IMR-90 (cell line): Measurements from ENCODE around the gene BAZ2A. TPM values are rescaled to one million over a fixed set of nuclear protein-coding genes. Genes with fewer than 3 reads are reported as not detected.

Source experiments
- ATAC-seq: fragments of 200-7000 bp; cut with Tn5 transposase; 2 replicates; pipeline ENCODE4 v1.9.1; 2020; ENCODE audit warnings: low read depth, mild to moderate bottlenecking, moderate library complexity
- BruUV-seq: library from RNA; stranded (reverse); fragments of 400-500 nt; replicated peaks from 2 replicates; lab custom pipeline; 2021; lab: Mats Ljungman, UMichigan
- CTCF ChIA-PET: fragments of 300-600 bp; formaldehyde crosslinking; extraction: SDS; loops from one replicate; lab custom pipeline; 2021; ENCODE audit warnings: antibody characterized with exemption; lab: Yijun Ruan, JAX
- POLR2A ChIA-PET: fragments of 300-600 bp; sonication (Branson Sonifier 250); formaldehyde crosslinking; loops from one replicate; lab custom pipeline; 2022; ENCODE audit warnings: antibody characterized with exemption; ENCODE audit not compliant: unreplicated experiment; lab: Charles Lee
- DNase-seq: peaks from one replicate; pipeline ENCODE4 v3.0.0; 2013
- H2AFZ ChIP-seq: replicated peaks from 2 replicates; pipeline ENCODE3; 2013; ENCODE audit warnings: low read length, mild to moderate bottlenecking; ENCODE audit not compliant: poor library complexity
- H2AK5ac ChIP-seq: 2 replicates; pipeline ENCODE4 v1.6.1; 2013; ENCODE audit warnings: low read depth, low read length, inconsistent platforms
- H2AK9ac ChIP-seq: replicated peaks from 2 replicates; pipeline ENCODE3; 2013; ENCODE audit warnings: mild to moderate bottlenecking, low read depth, low read length, moderate library complexity; ENCODE audit not compliant: poor library complexity
- H2BK120ac ChIP-seq: 2 replicates; pipeline ENCODE4 v1.6.1; 2013; ENCODE audit warnings: low read depth, low read length, inconsistent platforms
- H2BK15ac ChIP-seq: 3 replicates; pipeline ENCODE4 v1.6.1; 2013; ENCODE audit warnings: low read depth, low read length, inconsistent platforms
- H2BK20ac ChIP-seq: 2 replicates; pipeline ENCODE4 v1.6.1; 2013; ENCODE audit warnings: low read depth, mild to moderate bottlenecking, inconsistent platforms, low read length, moderate library complexity
- H2BK5ac ChIP-seq: 2 replicates; pipeline ENCODE4 v1.6.1; 2013; ENCODE audit warnings: mild to moderate bottlenecking, low read depth, low read length, inconsistent platforms; ENCODE audit not compliant: poor library complexity, severe bottlenecking
- H3K14ac ChIP-seq: replicated peaks from 2 replicates; pipeline ENCODE4 v1.6.1; 2013; ENCODE audit warnings: low read depth, low read length, inconsistent platforms
- H3K18ac ChIP-seq: 2 replicates; pipeline ENCODE4 v1.6.1; 2013; ENCODE audit warnings: low read depth, low read length, control low read depth
- H3K23ac ChIP-seq: 2 replicates; pipeline ENCODE4 v1.6.1; 2013; ENCODE audit warnings: low read depth, low read length, inconsistent platforms
- H3K27ac ChIP-seq: 2 replicates; pipeline ENCODE4 v1.5.1; 2013; ENCODE audit warnings: mild to moderate bottlenecking, control low read depth, low read length; ENCODE audit not compliant: insufficient read depth
- H3K27me3 ChIP-seq: 2 replicates; pipeline ENCODE4 v1.6.1; 2013; ENCODE audit warnings: low read length; ENCODE audit not compliant: control insufficient read depth, insufficient read depth
- H3K36me3 ChIP-seq: 2 replicates; pipeline ENCODE4 v1.6.1; 2013; ENCODE audit warnings: low read length, mixed read lengths; ENCODE audit not compliant: control insufficient read depth, insufficient read depth
- H3K4ac ChIP-seq: 2 replicates; pipeline ENCODE4 v1.6.1; 2013; ENCODE audit warnings: low read depth, low read length, inconsistent platforms
- H3K4me1 ChIP-seq: 2 replicates; pipeline ENCODE4 v1.6.1; 2013; ENCODE audit warnings: low read length, mixed read lengths; ENCODE audit not compliant: control insufficient read depth, insufficient read depth
- H3K4me2 ChIP-seq: 2 replicates; pipeline ENCODE4 v1.6.1; 2013; ENCODE audit warnings: low read depth, mild to moderate bottlenecking, control low read depth, low read length, moderate library complexity
- H3K4me3 ChIP-seq: 2 replicates; pipeline ENCODE4 v1.5.1; 2013; ENCODE audit warnings: low read depth, mild to moderate bottlenecking, control low read depth, low read length, moderate library complexity; ENCODE audit not compliant: insufficient read depth
- H3K56ac ChIP-seq: 2 replicates; pipeline ENCODE4 v1.6.1; 2013; ENCODE audit warnings: low read length, inconsistent platforms; ENCODE audit not compliant: insufficient read depth; ENCODE audit errors: extremely low read depth
- H3K79me1 ChIP-seq, 2 experiments: 2 replicates each; pipeline ENCODE4 v1.6.1; 2013; ENCODE audit warnings: low read length in 2 of 2, inconsistent platforms in 1 of 2, low read depth in 1 of 2
- H3K9ac ChIP-seq: 2 replicates; pipeline ENCODE4 v1.6.1; 2013; ENCODE audit warnings: low read depth, low read length, control low read depth
- H3K9me1 ChIP-seq: 2 replicates; pipeline ENCODE4 v1.6.1; 2013; ENCODE audit warnings: low read length, inconsistent platforms; ENCODE audit not compliant: insufficient read depth
- H3K9me3 ChIP-seq: 2 replicates; pipeline ENCODE4 v1.6.1; 2013; ENCODE audit warnings: low read length; ENCODE audit not compliant: control insufficient read depth, insufficient read depth
- H4K20me1 ChIP-seq: 2 replicates; pipeline ENCODE4 v1.6.1; 2013; ENCODE audit warnings: low read length, inconsistent platforms; ENCODE audit not compliant: insufficient read depth
- H4K5ac ChIP-seq: 2 replicates; pipeline ENCODE4 v1.6.1; 2013; ENCODE audit warnings: mild to moderate bottlenecking, low read depth, low read length, control low read depth
- H4K8ac ChIP-seq, 2 experiments: 2 replicates each; pipeline ENCODE4 v1.6.1; 2013; ENCODE audit warnings: low read depth in 2 of 2, low read length in 2 of 2, control low read depth in 1 of 2, inconsistent platforms in 1 of 2
- H4K91ac ChIP-seq: 2 replicates; pipeline ENCODE4 v1.6.1; 2013; ENCODE audit warnings: low read depth, low read length, inconsistent platforms; ENCODE audit not compliant: insufficient read depth
- RCOR1 ChIP-seq: IDR thresholded peaks from 2 replicates; pipeline ENCODE4 v1.6.1; 2012; ENCODE audit warnings: mild to moderate bottlenecking, low read length, improper control_type of control experiment; ENCODE audit not compliant: insufficient replicate concordance
- WGBS, 2 experiments: methylation state at CpG; one replicate each; pipeline versions ENCODE4 v1.1.5 to v1.1.7; 2013; ENCODE audit warnings: missing lambda C conversion rate in 2 of 2; ENCODE audit not compliant: insufficient read length in 1 of 2; ENCODE audit errors: extremely low coverage in 2 of 2; 5-methylcytosine and 5-hydroxymethylcytosine counted together
- dilution Hi-C: fragments of 300-500 bp; cut with HindIII; formaldehyde crosslinking; loops from one replicate; pipeline ENCODE4 v1.14.3; 2018; ENCODE audit warnings: low sequenced_read_pairs; ENCODE audit not compliant: unreplicated experiment
- in situ Hi-C: fragments of 300-500 bp; cut with MboI; formaldehyde crosslinking; loops from 3 replicates; pipeline ENCODE4 v1.14.3; 2019; ENCODE audit warnings: low sequenced_read_pairs, inconsistent platforms, mixed read lengths
- intact Hi-C: fragments of 100-400 bp; cut with micrococcal nuclease; formaldehyde crosslinking; loops from 2 replicates; pipeline ENCODE4 v1.10.0; 2022
- polyA plus RNA-seq, 3 experiments: library from polyadenylated mRNA; depleted of rRNA; stranded (reverse); fragments of >200 nt; gene quantifications; 2 replicates each; pipeline ENCODE4 v1.2.3, GENCODE V29; 2012; ENCODE audit warnings: low replicate concordance in 1 of 3
- total RNA-seq: library from RNA; depleted of rRNA; stranded (reverse); fragments of >200 nt; gene quantifications from 2 replicates; pipeline ENCODE4 v1.2.3, GENCODE V29; 2012

Gene BAZ2A
- total and polyA plus RNA-seq, 2 of the 4 experiments (the other 2 are of a cell fraction): 15.4 to 42.8 TPM

GRCh38 chr12:56614627-56615026 is 15.5 kb downstream of the BAZ2A start:
- BruUV-seq: no TSS peak
- ATAC-seq (no peak), DNase-seq (no peak)
- intact Hi-C loops: no loop called here
- POLR2A ChIA-PET: no interaction called here
- Histone ChIP-seq H3K9ac (no peak overlapping the region), H3K27ac (no peak overlapping the region), H2BK120ac (no peak overlapping the region), H3K18ac (no peak overlapping the region), H4K5ac (no peak overlapping the region), H3K36me3 (peaks cover 76% of the 10 kb centered on the region), H3K4me2 (no peak overlapping the region), H2BK15ac (no peak overlapping the region), H2AK9ac (no peak overlapping the region), H2BK20ac (no peak overlapping the region), H4K91ac (no peak overlapping the region), H3K79me1 (peaks cover 43 to 52% of the 10 kb centered on the region in 2 experiments), H3K56ac (no peak overlapping the region), H3K14ac (no peak overlapping the region), H3K4ac (no peak overlapping the region), H3K4me1 (no peaks in the 10 kb centered on the region), H3K4me3 (no peak overlapping the region), H2AFZ (no peak overlapping the region), H2AK5ac (no peak overlapping the region), H3K27me3 (no peaks in the 10 kb centered on the region), H2BK5ac (no peak overlapping the region), H3K9me1 (0 out of 2 replicates have a peak, but pooled peaks cover 3% of the 10 kb centered on the region), H4K20me1 (peaks cover 28% of the 10 kb centered on the region), H4K8ac (no peak overlapping the region), H3K23ac (no peak overlapping the region), H3K9me3 (no peaks in the 10 kb centered on the region)
- TF ChIP-seq RCOR1: no peak
- dilution Hi-C loops: no loop called here
- 92% methylated on average over 6 of the region's 8 CpGs; no CpG with 5 or more reads in 1 of the 2 experiments for WGBS, 2 experiments
- in situ Hi-C loops: no loop called here
- CTCF ChIA-PET: no interaction called here
